ENCODE measurements around the gene LZTS3. TPM values are rescaled to one million over a fixed set of nuclear protein-coding genes. Genes with fewer than 3 reads are reported as not detected.

LZTS3 gene
- total and polyA plus RNA-seq, 2 experiments from 2014 or later, result 35.3 to 36.4 TPM

DNA sequence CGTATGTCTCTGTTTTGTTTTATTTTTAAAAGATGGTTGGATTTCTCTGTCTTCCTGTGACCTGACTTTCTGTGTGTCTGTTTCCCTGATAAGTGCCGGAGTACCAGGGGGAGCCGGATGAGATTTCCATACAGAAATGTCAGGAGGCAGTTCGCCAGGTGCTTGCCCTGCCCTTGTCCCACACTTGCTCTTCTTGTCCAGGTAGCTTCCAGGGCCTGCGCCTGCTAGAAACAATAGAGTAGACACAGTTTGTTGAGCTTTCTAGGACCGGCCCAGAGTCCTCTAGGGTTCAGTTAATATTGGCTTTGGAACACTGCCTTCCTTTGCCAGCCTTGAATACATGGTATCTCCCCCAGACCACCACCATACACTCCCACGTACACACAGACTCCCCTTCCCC lies 39.9 kb upstream of the LZTS3 start:
- TF ChIP-seq, protein P1, sequence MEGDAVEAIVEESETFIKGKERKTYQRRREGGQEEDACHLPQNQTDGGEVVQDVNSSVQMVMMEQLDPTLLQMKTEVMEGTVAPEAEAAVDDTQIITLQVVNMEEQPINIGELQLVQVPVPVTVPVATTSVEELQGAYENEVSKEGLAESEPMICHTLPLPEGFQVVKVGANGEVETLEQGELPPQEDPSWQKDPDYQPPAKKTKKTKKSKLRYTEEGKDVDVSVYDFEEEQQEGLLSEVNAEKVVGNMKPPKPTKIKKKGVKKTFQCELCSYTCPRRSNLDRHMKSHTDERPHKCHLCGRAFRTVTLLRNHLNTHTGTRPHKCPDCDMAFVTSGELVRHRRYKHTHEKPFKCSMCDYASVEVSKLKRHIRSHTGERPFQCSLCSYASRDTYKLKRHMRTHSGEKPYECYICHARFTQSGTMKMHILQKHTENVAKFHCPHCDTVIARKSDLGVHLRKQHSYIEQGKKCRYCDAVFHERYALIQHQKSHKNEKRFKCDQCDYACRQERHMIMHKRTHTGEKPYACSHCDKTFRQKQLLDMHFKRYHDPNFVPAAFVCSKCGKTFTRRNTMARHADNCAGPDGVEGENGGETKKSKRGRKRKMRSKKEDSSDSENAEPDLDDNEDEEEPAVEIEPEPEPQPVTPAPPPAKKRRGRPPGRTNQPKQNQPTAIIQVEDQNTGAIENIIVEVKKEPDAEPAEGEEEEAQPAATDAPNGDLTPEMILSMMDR (IDR thresholded peaks at IDR 0.05; ENCODE audit: poor library complexity), result no peak
- TF ChIP-seq EZH2phosphoT487 (IDR thresholded peaks at IDR 0.05; ENCODE audit: low read depth, severe bottlenecking, unreplicated experiment) (no peak), EZH2 (IDR thresholded peaks at IDR 0.05; ENCODE audit: borderline replicate concordance) (no peak)
- Histone ChIP-seq H2AFZ (no peak overlapping the region), H3K27me3 (no peaks in the 10 kb centered on the region), H4K20me1 (ENCODE audit: insufficient read depth, poor library complexity, severe bottlenecking) (peaks cover 5% of the 10 kb centered on the region), H3K27ac (no peak overlapping the region), H3K4me3 (no peak overlapping the region), H3K4me2 (no peak overlapping the region), H3K79me2 (peaks cover 34% of the 10 kb centered on the region), H3K9me3 (ENCODE audit: low read depth) (no peaks in the 10 kb centered on the region), H3K4me1 (ENCODE audit: insufficient read depth) (peaks cover 9% of the 10 kb centered on the region), H3K9me2 (replicated peaks; ENCODE audit: insufficient read depth) (no peaks in the 10 kb centered on the region), H3K36me3 (replicated peaks; ENCODE audit: insufficient read depth, low read depth) (peaks cover 3% of the 10 kb centered on the region)
- no peak for DNase-seq (ENCODE audit: low spot score)
- 96% methylated on average over 7 of the region's 7 CpGs for WGBS (ENCODE audit: low lambda C conversion rate, missing lambda C conversion rate)

DNA sequence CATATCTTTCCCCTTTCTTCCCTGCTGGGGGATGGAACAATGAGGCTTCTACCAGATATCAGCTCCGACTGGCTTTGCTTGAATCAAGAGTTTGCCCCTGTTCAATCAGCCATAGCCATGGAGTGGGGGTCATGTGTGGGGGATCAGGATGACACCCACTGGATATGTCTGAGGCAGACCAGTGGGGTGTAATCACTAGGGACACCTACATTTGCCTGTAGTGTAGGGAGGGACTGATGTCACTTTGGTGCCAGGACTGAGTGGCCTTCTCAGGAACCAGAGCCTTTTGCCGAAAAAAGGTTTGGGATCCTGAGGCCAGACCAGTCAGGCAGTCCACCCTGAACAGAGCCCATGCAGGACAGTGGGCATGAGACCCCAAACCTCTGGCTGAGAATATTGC lies 37.0 kb upstream of the LZTS3 start:
- 66% methylated on average over 2 of the region's 2 CpGs for WGBS (ENCODE audit: low lambda C conversion rate, missing lambda C conversion rate)
- peak overlapping the region; percentile 97 for H3K4me2 ChIP-seq
- no peaks in the 10 kb centered on the region for H3K9me2 ChIP-seq (replicated peaks; ENCODE audit: insufficient read depth)
- H3K9me3 ChIP-seq (ENCODE audit: low read depth), result no peaks in the 10 kb centered on the region
- peaks cover 5% of the 10 kb centered on the region for H4K20me1 ChIP-seq (ENCODE audit: insufficient read depth, poor library complexity, severe bottlenecking)
- DNase-seq (ENCODE audit: low spot score), result no peak
- TF ChIP-seq EZH2phosphoT487 (IDR thresholded peaks at IDR 0.05; ENCODE audit: low read depth, severe bottlenecking, unreplicated experiment) (no peak), EZH2 (IDR thresholded peaks at IDR 0.05; ENCODE audit: borderline replicate concordance) (no peak)
- TF ChIP-seq, protein P1 (IDR thresholded peaks at IDR 0.05; ENCODE audit: poor library complexity), result no peak
- H3K4me1 ChIP-seq (ENCODE audit: insufficient read depth), result peaks cover 13% of the 10 kb centered on the region
- H3K27ac ChIP-seq, result peak overlapping the region; percentile 97
- no peaks in the 10 kb centered on the region for H3K36me3 ChIP-seq (replicated peaks; ENCODE audit: insufficient read depth, low read depth)
- H3K4me3 ChIP-seq, result peak overlapping the region; percentile 96
- H3K27me3 ChIP-seq, result no peaks in the 10 kb centered on the region
- H3K79me2 ChIP-seq, result peaks cover 37% of the 10 kb centered on the region
- no peak overlapping the region for H2AFZ ChIP-seq

DNA sequence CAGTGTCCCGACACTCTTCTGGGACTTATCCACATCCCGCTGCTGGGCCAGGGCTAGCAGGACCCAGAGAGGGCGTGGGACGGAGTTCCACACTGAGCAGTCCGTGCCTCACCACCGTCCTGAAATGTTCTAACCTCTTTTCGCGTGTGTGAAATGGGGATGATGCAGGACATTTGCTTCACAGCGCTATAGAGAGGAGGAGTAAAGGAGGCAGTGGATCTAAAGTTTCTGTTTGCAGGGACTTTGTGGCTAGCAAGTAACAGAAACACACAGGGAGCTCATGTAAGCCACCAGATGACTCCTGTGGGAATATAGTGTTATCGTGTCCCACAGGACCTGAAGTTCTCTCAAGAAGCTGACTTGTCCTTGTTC lies 36.6 kb upstream of the LZTS3 start:
- peak overlapping the region; percentile 95 for H2AFZ ChIP-seq

More for the DNA sequence above, 36.6 kb upstream of the LZTS3 start:
- Histone ChIP-seq H3K9me3 (ENCODE audit: low read depth) (no peaks in the 10 kb centered on the region), H3K27me3 (no peaks in the 10 kb centered on the region), H3K79me2 (peaks cover 40% of the 10 kb centered on the region), H3K4me2 (peak overlapping the region; percentile 97), H3K36me3 (replicated peaks; ENCODE audit: insufficient read depth, low read depth) (no peaks in the 10 kb centered on the region), H3K4me1 (ENCODE audit: insufficient read depth) (peaks cover 13% of the 10 kb centered on the region), H3K4me3 (peak overlapping the region; percentile 96), H3K27ac (peak overlapping the region; percentile 97), H3K9me2 (replicated peaks; ENCODE audit: insufficient read depth) (no peaks in the 10 kb centered on the region), H4K20me1 (ENCODE audit: insufficient read depth, poor library complexity, severe bottlenecking) (peaks cover 5% of the 10 kb centered on the region)
- no peak for DNase-seq (ENCODE audit: low spot score)
- WGBS (ENCODE audit: low lambda C conversion rate, missing lambda C conversion rate), result 6% methylated on average over 10 of the region's 10 CpGs
- TF ChIP-seq, protein P1 (IDR thresholded peaks at IDR 0.05; ENCODE audit: poor library complexity), result no peak
- TF ChIP-seq EZH2phosphoT487 (IDR thresholded peaks at IDR 0.05; ENCODE audit: low read depth, severe bottlenecking, unreplicated experiment), result no peak
- TF ChIP-seq EZH2 (IDR thresholded peaks at IDR 0.05; ENCODE audit: borderline replicate concordance), result no peak
